DMS53 treated with DMSO at 0.1 percent for 48 hours (cell line): ENCODE measurements around the gene TRIM16.
"Not testable (repeated sequence)": the region's sequence is repeated elsewhere in the genome, so short reads cannot be mapped to it uniquely, and the experiment has no call there.

Experiments used
- DNase-seq: peaks from one replicate; lab custom pipeline; 2025; ENCODE audit not compliant: unreplicated experiment; lab: John Stamatoyannopoulos, UW

The TRIM16 gene

GRCh38 chr17:15683824-15684478, at the start of gene TRIM16:
TRIM16 (minus strand) TSS chr17:15684311; CDS start chr17:15651609, 32,702 bp downstream.
- peak; percentile 0 for DNase-seq

GRCh38 chr17:15733174-15733789, 49.2 kb upstream of the TRIM16 start:
- DNase-seq: not testable (repeated sequence)

- not testable (repeated sequence) for DNase-seq
Measured at GRCh38 chr17:15731900-15732299, 47.8 kb upstream of the TRIM16 start, which contains the start of gene TBC1D26. TBC1D26 (plus strand) TSS chr17:15732283; CDS start chr17:15735349, 3,066 bp downstream.

- DNase-seq: not testable (repeated sequence)
Measured at GRCh38 chr17:15730535-15730934, 46.4 kb upstream of the TRIM16 start.

- not testable (repeated sequence) for DNase-seq
Measured at GRCh38 chr17:15716601-15717563, 32.8 kb upstream of the TRIM16 start.

GRCh38 chr17:15708879-15709278, 24.8 kb upstream of the TRIM16 start:
- DNase-seq: not testable (repeated sequence)

- not testable (repeated sequence) for DNase-seq
Measured at GRCh38 chr17:15704813-15705212, 20.7 kb upstream of the TRIM16 start.

- not testable (repeated sequence) for DNase-seq
Measured at GRCh38 chr17:15704239-15704638, 20.1 kb upstream of the TRIM16 start.

- DNase-seq: not testable (repeated sequence)
Measured at GRCh38 chr17:15699937-15700336, 15.8 kb upstream of the TRIM16 start.

- DNase-seq: peak; percentile 90
Measured at GRCh38 chr17:15699413-15699924, 15.4 kb upstream of the TRIM16 start, which contains the start of gene ZNF286A. ZNF286A (plus strand) TSS chr17:15699752; CDS start chr17:15700330, 578 bp downstream.

- DNase-seq: not testable (repeated sequence)
Measured at GRCh38 chr17:15698967-15699366, 14.9 kb upstream of the TRIM16 start.

- not testable (repeated sequence) for DNase-seq
Measured at GRCh38 chr17:15687494-15687893, 3.4 kb upstream of the TRIM16 start.

GRCh38 chr17:15683135-15683534, 976 bp downstream of the TRIM16 start:
- not testable (repeated sequence) for DNase-seq

GRCh38 chr17:15675991-15676390, 8.1 kb downstream of the TRIM16 start:
- DNase-seq: not testable (repeated sequence)

- DNase-seq: not testable (repeated sequence)
Measured at GRCh38 chr17:15674640-15675039, 9.5 kb downstream of the TRIM16 start.

- not testable (repeated sequence) for DNase-seq
Measured at GRCh38 chr17:15669526-15669925, 14.6 kb downstream of the TRIM16 start.

- no peak for DNase-seq
Measured at GRCh38 chr17:15663691-15664090, 20.4 kb downstream of the TRIM16 start.

GRCh38 chr17:15663176-15663575, 20.9 kb downstream of the TRIM16 start:
- no peak for DNase-seq

- DNase-seq: no peak
Measured at GRCh38 chr17:15662681-15663080, 21.4 kb downstream of the TRIM16 start.

GRCh38 chr17:15660077-15660476, 24.0 kb downstream of the TRIM16 start:
- DNase-seq: no peak

GRCh38 chr17:15659663-15660062, 24.4 kb downstream of the TRIM16 start:
- no peak for DNase-seq
